Upper lobe of right lung (tissue), 1 donor: Measurements from ENCODE around the gene UCK1. TPM values are rescaled to one million over a fixed set of nuclear protein-coding genes. Genes with fewer than 3 reads are reported as not detected.
A peak's percentile ranks its signal among the peaks of the same experiment; 100 is the strongest.

Experiments
- ATAC-seq: fragments of 200-7000 bp; cut with Tn5 transposase; one replicate; pipeline ENCODE4 v1.9.1; 2020; ENCODE audit warnings: mild to moderate bottlenecking, moderate library complexity
- DNase-seq: peaks from one replicate; pipeline ENCODE4 v3.0.0-alpha.2; 2020
- H3K27ac ChIP-seq: fragments of 200-600 bp; one replicate; pipeline ENCODE4 v1.8.0; 2022
- H3K27me3 ChIP-seq: fragments of 200-600 bp; one replicate; pipeline ENCODE4 v1.8.0; 2022; ENCODE audit warnings: mild to moderate bottlenecking
- H3K36me3 ChIP-seq: fragments of 200-600 bp; one replicate; pipeline ENCODE4 v1.8.0; 2022
- H3K4me1 ChIP-seq: fragments of 200-600 bp; one replicate; pipeline ENCODE4 v1.8.0; 2022
- H3K4me3 ChIP-seq: fragments of 200-600 bp; one replicate; pipeline ENCODE4 v1.8.0; 2022; ENCODE audit warnings: mild to moderate bottlenecking
- H3K9me3 ChIP-seq: fragments of 200-600 bp; one replicate; pipeline ENCODE4 v1.8.0; 2022
- CTCF ChIP-seq: fragments of 200-600 bp; IDR thresholded peaks from one replicate; pipeline ENCODE4 v1.8.0; 2022; ENCODE audit warnings: antibody characterized with exemption
- intact Hi-C: fragments of 100-400 bp; cut with DNase I; formaldehyde crosslinking; loops from one replicate; pipeline ENCODE4 v1.11.0; 2022
- total RNA-seq: library from RNA; stranded (reverse); fragmentation: NEBNext Ultra II Directional; extraction: Animal tissue kit (Norgen Biotek cat#: 25700); gene quantifications from one replicate; pipeline ENCODE4 v1.2.1, GENCODE V29; 2021
- donor health status: DM: no; HTN: yes; CAD: no; lungs with severe emphysema.

The UCK1 gene
- total RNA-seq, 1 donor from 2014 or later, result 27.9 TPM

GRCh38 chr9:131534721-131535237 is 3.7 kb upstream of the UCK1 start:
- Histone ChIP-seq H3K27me3 (no peaks in the 10 kb centered on the region), H3K4me3 (no peak overlapping the region), H3K9me3 (no peaks in the 10 kb centered on the region), H3K27ac (no peak overlapping the region), H3K4me1 (peaks cover 10% of the 10 kb centered on the region), H3K36me3 (no peaks in the 10 kb centered on the region)
- intact Hi-C loops, result no loop called here
- no peak for ATAC-seq
- no peak for TF ChIP-seq CTCF
- DNase-seq, result no peak

GRCh38 chr9:131530546-131530919 is 530 bp downstream of the UCK1 start:
- peaks cover 12% of the 10 kb centered on the region for H3K4me1 ChIP-seq
- peak; percentile 23 for TF ChIP-seq CTCF
- DNase-seq (peak; percentile 75), ATAC-seq (peak; percentile 23)
- intact Hi-C loops, result no loop called here
- peak overlapping the region; percentile 95 for H3K4me3 ChIP-seq
- H3K27ac ChIP-seq, result peak overlapping the region; percentile 88
- H3K36me3 ChIP-seq, result peaks cover 35% of the 10 kb centered on the region
- no peaks in the 10 kb centered on the region for H3K27me3 ChIP-seq
- H3K9me3 ChIP-seq, result no peaks in the 10 kb centered on the region

- peak overlapping the region; percentile 95 for H3K4me3 ChIP-seq
- TF ChIP-seq CTCF, result no peak
- DNase-seq (no peak), ATAC-seq (no peak)
- peaks cover 41% of the 10 kb centered on the region for H3K36me3 ChIP-seq
- H3K4me1 ChIP-seq, result peaks cover 12% of the 10 kb centered on the region
- H3K27ac ChIP-seq, result peak overlapping the region; percentile 88
- no peaks in the 10 kb centered on the region for H3K9me3 ChIP-seq
- no peaks in the 10 kb centered on the region for H3K27me3 ChIP-seq
- intact Hi-C loops, result no loop called here
Observed at GRCh38 chr9:131529597-131530545, 1.2 kb downstream of the UCK1 start.

- Histone ChIP-seq H3K4me1 (peaks cover 12% of the 10 kb centered on the region), H3K9me3 (no peaks in the 10 kb centered on the region), H3K27me3 (no peaks in the 10 kb centered on the region), H3K4me3 (no peak overlapping the region), H3K36me3 (peaks cover 50% of the 10 kb centered on the region), H3K27ac (no peak overlapping the region)
- intact Hi-C loops, result no loop called here
- ATAC-seq, result no peak
- no peak for DNase-seq
- no peak for TF ChIP-seq CTCF
Observed at GRCh38 chr9:131528886-131529505, 2.1 kb downstream of the UCK1 start.

- Histone ChIP-seq H3K4me1 (peaks cover 12% of the 10 kb centered on the region), H3K27me3 (no peaks in the 10 kb centered on the region), H3K9me3 (no peaks in the 10 kb centered on the region), H3K4me3 (no peak overlapping the region), H3K27ac (no peak overlapping the region), H3K36me3 (peaks cover 58% of the 10 kb centered on the region)
- DNase-seq (no peak), ATAC-seq (no peak)
- TF ChIP-seq CTCF, result no peak
- intact Hi-C loops, result no loop called here
Observed at GRCh38 chr9:131528186-131528585, 2.9 kb downstream of the UCK1 start.
